Pancreas (tissue), 10 donors: ENCODE results near the gene KRT26. TPM values are rescaled to one million over a fixed set of nuclear protein-coding genes. Genes with fewer than 3 reads are reported as not detected.
A peak's percentile ranks its signal among the peaks of the same experiment; 100 is the strongest.

Experiments used
- ATAC-seq, 4 donors: fragments of 200-7000 bp; cut with Tn5 transposase; one replicate each; pipeline versions ENCODE4 v1.8.0 to v1.9.1; 2020; ENCODE audit warnings: mild to moderate bottlenecking in 4 of 4, moderate library complexity in 4 of 4
- DNase-seq, 6 donors: peaks; one replicate each; pipeline ENCODE4 v3.0.0-alpha.2; 2020
- FAIRE-seq: peaks from 2 replicates; lab custom pipeline; 2012; peaks lifted over from hg19 to GRCh38; lab: Jason Lieb, UNC
- H3K27ac ChIP-seq, 4 donors: fragments of 200-600 bp; sonication (generic); 1 replicate in 3 of 4; 2 replicates in 1 of 4; pipeline versions ENCODE4 v1.5.0 to v1.8.0; 2020
- H3K27me3 ChIP-seq, 4 donors: fragments of 200-600 bp; one replicate each; pipeline ENCODE4 v1.8.0; 2021
- H3K36me3 ChIP-seq, 3 donors: fragments of 200-600 bp; sonication (generic) in 1 of 3; one replicate each; pipeline versions ENCODE4 v1.5.0 to v1.8.0; 2020 to 2021
- H3K4me1 ChIP-seq, 3 donors: fragments of 200-600 bp; one replicate each; pipeline ENCODE4 v1.8.0; 2021
- H3K4me3 ChIP-seq, 4 donors: fragments of 200-600 bp; sonication (generic) in 2 of 4; one replicate each; pipeline versions ENCODE4 v1.5.0 to v1.8.0; 2020 to 2021
- H3K9me3 ChIP-seq, 4 donors: fragments of 200-600 bp; one replicate each; pipeline ENCODE4 v1.8.0; 2021
- CTCF ChIP-seq, 4 donors: fragments of 200-600 bp; sonication (generic) in 3 of 4; IDR thresholded peaks; one replicate each; pipeline versions ENCODE4 v1.5.0 to v1.8.0; 2021; ENCODE audit warnings: antibody characterized with exemption in 4 of 4
- WGBS, 2 donors: extraction: QIAGEN DNeasy Blood & Tissue Kit; methylation state at CpG; one replicate each; pipeline ENCODE4 v1.1.7; 2013; 5-methylcytosine and 5-hydroxymethylcytosine counted together
- intact Hi-C, 3 donors: fragments of 100-400 bp; cut with DNase I; formaldehyde crosslinking; loops; one replicate each; pipeline versions ENCODE4 v1.11.1 to v1.14.2; 2022
- polyA plus RNA-seq, 2 donors: library from polyadenylated mRNA; stranded (reverse); fragments of 200-250 nt; gene quantifications; one replicate each; pipeline ENCODE4 v1.2.3, GENCODE V29; 2013
- total RNA-seq, 6 donors: library from RNA; stranded (reverse); fragmentation: NEBNext Ultra II Directional in 4 of 6; extraction: Animal tissue kit (Norgen Biotek cat#: 25700) in 4 of 6; gene quantifications; one replicate each; pipeline versions ENCODE4 v1.2.1 to v1.2.4, GENCODE V29; 2021 to 2023
- donor health status: healthy with polysubstance abuse.
- donor health status: DM: no; HTN: no; CAD: no; lungs with moderate emphysema.
- donor health status: DM: no; HTN: no; CAD: no.
- donor health status: control.
- donor health status: control.
- donor health status: Bipolar disorder and iron deficiency.
- donor health status: DM: yes; HTN: yes; CAD: no.
- donor health status: DM: no; HTN: no; CAD: no.
- donor health status: DM: no; HTN: no; CAD: no.
- donor health status: DM: yes; HTN: yes; CAD: no.

The KRT26 gene
- total and polyA plus RNA-seq, 8 donors = not detected

GRCh38 chr17:40794466-40794865 lies 22.5 kb upstream of the KRT26 start:
- DNase-seq = no peak
- no peaks in the 10 kb centered on the region for H3K4me1 ChIP-seq
- no peak for TF ChIP-seq CTCF (IDR thresholded peaks at IDR 0.05)
- intact Hi-C loops = loop anchor here (5.0 to 10.0 kb wide), 2 partner anchors 177 to 180 kb away; no protein-coding TSS in a partner anchor
- 69 to 78% methylated on average over 2 of the region's 2 CpGs for WGBS, 2 donors
- no peak overlapping the region for H3K4me3 ChIP-seq
- no peaks in the 10 kb centered on the region for H3K36me3 ChIP-seq
- ATAC-seq = no peak
- FAIRE-seq = no peak
- H3K27me3 ChIP-seq = peaks cover 0 to 16% (median 0%) of the 10 kb centered on the region in 4 donors
- H3K27ac ChIP-seq = no peak overlapping the region
- H3K9me3 ChIP-seq = no peaks in the 10 kb centered on the region

- Histone ChIP-seq H3K27me3 (peaks cover 0 to 11% (median 0%) of the 10 kb centered on the region in 4 donors), H3K4me3 (no peak overlapping the region), H3K4me1 (no peaks in the 10 kb centered on the region), H3K36me3 (no peaks in the 10 kb centered on the region), H3K9me3 (no peaks in the 10 kb centered on the region), H3K27ac (no peak overlapping the region)
- DNase-seq = no peak
- intact Hi-C loops = loop anchor here (5.0 to 10.0 kb wide), 2 partner anchors 177 to 179 kb away; no protein-coding TSS in a partner anchor
- FAIRE-seq = no peak
- WGBS, 2 donors = 47 to 54% methylated on average over 10 of the region's 10 CpGs
- ATAC-seq = no peak
- TF ChIP-seq CTCF (IDR thresholded peaks at IDR 0.05) = no peak
Measured at GRCh38 chr17:40793832-40794231, 21.8 kb upstream of the KRT26 start.

- no peaks in the 10 kb centered on the region for H3K9me3 ChIP-seq
- H3K4me3 ChIP-seq = no peak overlapping the region
- H3K27me3 ChIP-seq = peaks cover 0 to 5% (median 0%) of the 10 kb centered on the region in 4 donors
- peak in 3 of 4 donors; percentile 21 to 38 (median 30) for TF ChIP-seq CTCF (IDR thresholded peaks at IDR 0.05)
- H3K36me3 ChIP-seq = no peaks in the 10 kb centered on the region
- H3K27ac ChIP-seq = no peak overlapping the region
- 28 to 30% methylated on average over 6 of the region's 6 CpGs for whole genome bisulfite sequencing, 2 donors
- no peak for DNase-seq
- no peaks in the 10 kb centered on the region for H3K4me1 ChIP-seq
- peak in 2 of 4 donors; percentile 30 to 54 for ATAC-seq
- intact Hi-C loops = loop anchor here (5.0 to 10.0 kb wide), 2 partner anchors 175 to 177 kb away; no protein-coding TSS in a partner anchor
- no peak for FAIRE-seq
Measured at GRCh38 chr17:40791787-40792436, 19.9 kb upstream of the KRT26 start.

- WGBS, 2 donors = 92 to 97% methylated on average over 1 of the region's 1 CpG
- Histone ChIP-seq H3K27ac (no peak overlapping the region), H3K36me3 (no peaks in the 10 kb centered on the region), H3K27me3 (no peaks in the 10 kb centered on the region), H3K4me3 (no peak overlapping the region), H3K9me3 (no peaks in the 10 kb centered on the region), H3K4me1 (no peaks in the 10 kb centered on the region)
- ATAC-seq = no peak
- no peak for FAIRE-seq
- intact Hi-C loops = loop anchor here (5.0 to 10.0 kb wide), 2 partner anchors 174 to 176 kb away; no protein-coding TSS in a partner anchor
- DNase-seq = no peak
- TF ChIP-seq CTCF (IDR thresholded peaks at IDR 0.05) = no peak
Measured at GRCh38 chr17:40791111-40791510, 19.1 kb upstream of the KRT26 start.

- DNase-seq (no peak), FAIRE-seq (no peak), ATAC-seq (no peak)
- no peak within 1 kb of the TSS for H3K27ac ChIP-seq
- no peak within 1 kb of the TSS for H3K4me3 ChIP-seq
- intact Hi-C loops = no loop called here
- TF ChIP-seq CTCF (IDR thresholded peaks at IDR 0.05) = no peak
- peaks cover 0 to 17% (median 0%) of the 10 kb centered on the region in 4 donors for H3K27me3 ChIP-seq
- no peaks in the 10 kb centered on the region for H3K36me3 ChIP-seq
- no peaks in the 10 kb centered on the region for H3K9me3 ChIP-seq
- WGBS, 2 donors = 77 to 91% methylated on average over 4 of the region's 4 CpGs
- H3K4me1 ChIP-seq = no peaks in the 10 kb centered on the region
Measured at GRCh38 chr17:40782450-40782849, 10.4 kb upstream of the KRT26 start, which contains the start of gene KRT27. Gene KRT27 (minus strand): TSS chr17:40782550. CDS start chr17:40782493, 57 bp downstream.
